Measurements from ENCODE around the gene LKAAEAR1. TPM values are rescaled to one million over a fixed set of nuclear protein-coding genes. Genes with fewer than 3 reads are reported as not detected.

Gene LKAAEAR1
- total and polyA plus RNA-seq, 9 of the 15 experiments (the other 6 are each of a cell fraction or from before 2014, with no cell fraction given), result not detected

DNA sequence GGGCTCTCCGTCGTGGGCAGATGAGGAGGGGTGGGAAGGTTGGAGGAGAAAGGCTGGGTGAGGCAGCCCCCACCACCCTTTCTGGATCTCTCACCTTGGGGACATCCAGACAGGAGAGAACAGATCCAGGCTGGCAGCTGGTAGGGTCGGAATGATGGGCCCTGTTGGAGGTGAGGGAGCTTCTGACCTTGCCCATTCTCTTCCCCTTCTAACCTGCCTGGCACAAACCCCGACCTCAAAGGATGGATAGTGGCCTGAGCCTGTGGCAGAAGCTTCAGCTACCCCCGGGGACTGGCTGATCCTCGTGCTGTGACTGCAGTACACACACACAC lies 29.2 kb upstream of the LKAAEAR1 start (continued):
- TF ChIP-seq, protein P1, sequence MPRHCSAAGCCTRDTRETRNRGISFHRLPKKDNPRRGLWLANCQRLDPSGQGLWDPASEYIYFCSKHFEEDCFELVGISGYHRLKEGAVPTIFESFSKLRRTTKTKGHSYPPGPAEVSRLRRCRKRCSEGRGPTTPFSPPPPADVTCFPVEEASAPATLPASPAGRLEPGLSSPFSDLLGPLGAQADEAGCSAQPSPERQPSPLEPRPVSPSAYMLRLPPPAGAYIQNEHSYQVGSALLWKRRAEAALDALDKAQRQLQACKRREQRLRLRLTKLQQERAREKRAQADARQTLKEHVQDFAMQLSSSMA (CRISPR knock-in tag; IDR thresholded peaks at IDR 0.05), result no peak

DNA sequence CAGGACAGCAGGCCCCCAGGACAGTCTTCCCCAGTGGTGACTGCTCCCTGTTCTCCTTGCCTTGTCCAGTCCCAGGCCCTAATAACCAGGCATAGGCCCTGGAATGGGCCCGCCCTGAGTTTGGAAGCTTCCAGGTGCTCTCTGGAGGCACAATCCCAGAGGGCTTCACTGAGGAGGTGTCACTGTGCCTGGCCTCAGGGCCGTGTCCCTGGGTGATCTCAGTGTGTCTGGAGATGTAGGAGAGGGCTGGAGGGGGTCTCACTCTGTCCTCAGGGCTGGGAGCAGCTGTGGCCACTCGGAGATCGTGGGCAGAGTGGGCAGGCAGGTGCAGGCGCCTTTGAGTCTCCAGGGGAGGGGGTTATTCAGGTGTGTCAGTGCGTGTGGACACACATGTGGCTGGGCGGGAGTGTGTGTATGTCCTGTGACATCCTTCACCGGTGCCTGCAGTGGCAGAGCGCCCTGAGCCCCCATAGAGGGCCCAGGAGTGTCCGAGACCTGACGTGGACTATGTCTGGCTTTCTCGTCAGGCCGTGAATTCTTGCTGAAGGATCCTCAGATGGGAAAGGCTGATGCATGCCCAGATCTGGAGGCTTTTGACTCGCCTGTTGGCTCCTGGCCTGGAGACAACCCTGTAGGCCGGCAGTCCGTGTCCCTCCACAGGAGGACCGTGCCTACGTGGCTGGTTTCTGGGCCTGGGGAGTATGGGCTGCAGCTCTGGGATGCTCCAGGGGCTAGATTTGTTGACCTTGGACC lies 28.7 kb upstream of the LKAAEAR1 start:
- no peak overlapping the region for H3K4me2 ChIP-seq (ENCODE audit: insufficient read depth, low read length)
- no TSS peak for BruUV-seq (replicated peaks)
- ATAC-seq, result no peak

More for the DNA sequence above, 28.7 kb upstream of the LKAAEAR1 start:
- H4K20me1 ChIP-seq (replicated peaks; ENCODE audit: control insufficient read depth, insufficient read depth, low read length), result peaks cover 16% of the 10 kb centered on the region
- DNase-seq (ENCODE audit: extremely low read depth in 1 of 4, low spot score in 3 of 4) (no peak), FAIRE-seq (no peak)
- peaks cover 26 to 71% of the 10 kb centered on the region in 2 experiments; a peak in 4 of 5 replicates for H3K27me3 ChIP-seq (ENCODE audit: control insufficient read depth in 2 of 2, insufficient read depth in 2 of 2, low read length in 2 of 2)
- no peak overlapping the region for H3K27ac ChIP-seq (ENCODE audit: extremely low read depth, low read depth, low read length)
- intact Hi-C loops (cut with micrococcal nuclease) (no loop called here), in situ Hi-C loops (cut with MboI) (no loop called here)
- H3K9me1 ChIP-seq (ENCODE audit: control insufficient read depth, insufficient read depth, low read length), result no peaks in the 10 kb centered on the region
- CTCF ChIA-PET (ENCODE audit: low intra/inter-chr PET ratio), result no interaction called here
- H3K36me3 ChIP-seq (ENCODE audit: control insufficient read depth, insufficient read depth, low read length), result no peaks in the 10 kb centered on the region
- H3K9me3 ChIP-seq (replicated peaks; ENCODE audit: control insufficient read depth, insufficient read depth, low read depth, low read length), result no peaks in the 10 kb centered on the region
- H3K9ac ChIP-seq (ENCODE audit: insufficient read depth in 1 of 2, low read depth in 2 of 2, low read length in 2 of 2), result no peak overlapping the region
- no peaks in the 10 kb centered on the region for H3K79me2 ChIP-seq (ENCODE audit: control insufficient read depth, insufficient read depth, low read length)
- H3K4me3 ChIP-seq, result no peak overlapping the region
- peak; percentile 49; the same call in 1 of the 2 replicates for TF ChIP-seq BCOR (IDR thresholded peaks at IDR 0.05)
- no peak for TF ChIP-seq PHF20 (IDR thresholded peaks at IDR 0.05; ENCODE audit: partially characterized antibody)
- TF ChIP-seq ZNF586 (CRISPR knock-in tag; conservative IDR thresholded peaks at IDR 0.05), result no peak
- peak; percentile 92 for TF ChIP-seq ZFP36 (IDR thresholded peaks at IDR 0.05; ENCODE audit: low read depth, low read length, partially characterized antibody)
- no peak overlapping the region for H2AFZ ChIP-seq (ENCODE audit: low read depth, low read length)
- WGBS (ENCODE audit: insufficient coverage, low coverage, missing lambda C conversion rate), result 6% methylated on average over 17 of the region's 18 CpGs
- peaks cover 0 to 26% of the 10 kb centered on the region in 2 experiments; a peak in 2 of 5 replicates for H3K4me1 ChIP-seq (replicated peaks in 1 of 2; ENCODE audit: control insufficient read depth in 2 of 2, insufficient read depth in 2 of 2, low read length in 2 of 2)
- POLR2A ChIA-PET, result interaction anchor here (0.6 kb wide), 1 partner anchor 215 kb away, joined by 3 read pairs; no protein-coding TSS in a partner anchor

Data from K562 (cell line).